MG63 (cell line): ENCODE measurements around the gene STYK1. TPM values are rescaled to one million over a fixed set of nuclear protein-coding genes. Genes with fewer than 3 reads are reported as not detected.

Experiments
- total RNA-seq: library from RNA; depleted of rRNA; stranded (reverse); fragments of >200 nt; shearing (Covaris generic); gene quantifications from 2 replicates; pipeline ENCODE4 v1.2.3, GENCODE V29; 2014; ENCODE audit warnings: low replicate concordance; rRNA removed

Gene STYK1
- total RNA-seq, 1 experiment from 2014 or later = not detected

Other genes starting within 250 kb of the STYK1 start
- not detected in 2 replicates for gene KLRC2, start 238.0 kb downstream of the STYK1 start, total RNA-seq
- gene KLRC1, start 220.7 kb downstream of the STYK1 start, total RNA-seq = not detected in 2 replicates
- gene EIF2S3B, start 168.2 kb downstream of the STYK1 start, total RNA-seq = 1.8 and 4.8 TPM in 2 replicates
- gene MAGOHB, start 60.4 kb downstream of the STYK1 start, total RNA-seq = 39.7 and 42.7 TPM in 2 replicates
- 325 and 352 TPM in 2 replicates for gene YBX3, start 49.3 kb upstream of the STYK1 start, total RNA-seq
- not detected in 2 replicates for gene TAS2R7, start 128.6 kb upstream of the STYK1 start, total RNA-seq
- not detected in 2 replicates for gene TAS2R8, start 133.2 kb upstream of the STYK1 start, total RNA-seq
- gene TAS2R9, start 136.1 kb upstream of the STYK1 start, total RNA-seq = not detected in 2 replicates
- gene TAS2R10, start 152.3 kb upstream of the STYK1 start, total RNA-seq = not detected in 2 replicates
- not detected in 2 replicates for gene PRR4, start 175.4 kb upstream of the STYK1 start, total RNA-seq
- 1.5 and 13.1 TPM in 2 replicates for gene PRH1, start 210.2 kb upstream of the STYK1 start, total RNA-seq
- 1.4 TPM in 1 of 2 replicates, not detected in the other for gene TAS2R13, start 235.5 kb upstream of the STYK1 start, total RNA-seq